ENCODE measurements around the gene LDLRAD3. TPM values are rescaled to one million over a fixed set of nuclear protein-coding genes. Genes with fewer than 3 reads are reported as not detected.
A peak's percentile ranks its signal among the peaks of the same experiment; 100 is the strongest.

LDLRAD3 gene
- total RNA-seq, 1 donor from 2014 or later: 14.9 TPM

DNA sequence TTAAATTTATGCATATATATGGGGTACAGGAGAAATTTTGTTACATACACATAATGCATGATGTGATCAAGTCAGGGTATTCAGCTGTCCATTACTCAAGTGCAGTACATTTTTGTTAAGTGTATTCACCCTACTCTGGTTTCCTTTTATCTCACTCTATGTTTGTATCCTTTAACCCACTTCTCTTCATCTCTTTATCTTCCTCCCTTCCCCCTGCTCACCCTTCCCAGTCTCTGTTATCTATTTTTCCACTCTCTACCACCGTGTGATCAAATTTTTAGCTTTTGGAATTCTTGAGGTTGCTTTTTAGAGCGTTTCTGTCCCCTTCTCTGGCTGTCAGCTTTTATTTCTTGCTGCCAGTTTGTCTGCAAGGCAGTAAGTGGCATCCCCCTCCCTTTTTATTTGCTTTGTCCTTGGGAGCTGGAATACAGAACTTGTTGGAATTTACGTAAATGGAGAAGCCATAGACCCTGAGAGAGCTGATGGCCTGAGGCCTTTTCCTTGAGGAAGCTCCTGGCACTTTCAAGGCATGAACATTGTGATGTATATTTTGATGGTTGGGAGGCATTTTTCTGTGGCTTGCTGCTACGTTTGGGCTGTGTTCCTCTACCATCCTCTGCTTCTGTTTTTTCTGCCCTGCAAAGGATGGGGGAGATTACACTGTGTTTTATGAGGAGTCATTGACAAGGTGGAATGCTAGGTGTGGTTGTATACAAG, 148.6 kb downstream of the LDLRAD3 start:
- no peaks in the 10 kb centered on the region for H3K79me2 ChIP-seq (ENCODE audit: insufficient read depth, low read length)
- no peak overlapping the region for H2AFZ ChIP-seq (ENCODE audit: low read depth, low read length)
- no peaks in the 10 kb centered on the region for H3K27me3 Mint-ChIP-seq (ENCODE audit: low read depth, unreplicated experiment)
- TF ChIP-seq EZH2 (IDR thresholded peaks at IDR 0.05; ENCODE audit: insufficient read depth, low read length): no peak
- TF ChIP-seq, protein P1, sequence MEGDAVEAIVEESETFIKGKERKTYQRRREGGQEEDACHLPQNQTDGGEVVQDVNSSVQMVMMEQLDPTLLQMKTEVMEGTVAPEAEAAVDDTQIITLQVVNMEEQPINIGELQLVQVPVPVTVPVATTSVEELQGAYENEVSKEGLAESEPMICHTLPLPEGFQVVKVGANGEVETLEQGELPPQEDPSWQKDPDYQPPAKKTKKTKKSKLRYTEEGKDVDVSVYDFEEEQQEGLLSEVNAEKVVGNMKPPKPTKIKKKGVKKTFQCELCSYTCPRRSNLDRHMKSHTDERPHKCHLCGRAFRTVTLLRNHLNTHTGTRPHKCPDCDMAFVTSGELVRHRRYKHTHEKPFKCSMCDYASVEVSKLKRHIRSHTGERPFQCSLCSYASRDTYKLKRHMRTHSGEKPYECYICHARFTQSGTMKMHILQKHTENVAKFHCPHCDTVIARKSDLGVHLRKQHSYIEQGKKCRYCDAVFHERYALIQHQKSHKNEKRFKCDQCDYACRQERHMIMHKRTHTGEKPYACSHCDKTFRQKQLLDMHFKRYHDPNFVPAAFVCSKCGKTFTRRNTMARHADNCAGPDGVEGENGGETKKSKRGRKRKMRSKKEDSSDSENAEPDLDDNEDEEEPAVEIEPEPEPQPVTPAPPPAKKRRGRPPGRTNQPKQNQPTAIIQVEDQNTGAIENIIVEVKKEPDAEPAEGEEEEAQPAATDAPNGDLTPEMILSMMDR (IDR thresholded peaks at IDR 0.05; ENCODE audit: insufficient read depth, low read depth, low read length): no peak
- no peak overlapping the region for H3K4me3 ChIP-seq (ENCODE audit: insufficient read depth, low read depth, low read length)
- H3K9me3 ChIP-seq (ENCODE audit: insufficient read depth, low read depth, low read length): peaks cover 5% of the 10 kb centered on the region
- FAIRE-seq: no peak
- peak overlapping the region; percentile 75 for H3K4me3 Mint-ChIP-seq (ENCODE audit: unreplicated experiment)
- peaks cover 15% of the 10 kb centered on the region for H3K36me3 Mint-ChIP-seq (ENCODE audit: low read depth, unreplicated experiment)
- H3K4me1 ChIP-seq (ENCODE audit: insufficient read depth, low read length): peaks cover 26% of the 10 kb centered on the region
- no peaks in the 10 kb centered on the region for H3K27me3 ChIP-seq (ENCODE audit: insufficient read depth, low read length)
- peak overlapping the region; percentile 94 for H3K27ac Mint-ChIP-seq (ENCODE audit: unreplicated experiment)
- peaks cover 56% of the 10 kb centered on the region for H3K4me1 Mint-ChIP-seq (ENCODE audit: low read depth, unreplicated experiment)
- no peak overlapping the region for H3K9ac ChIP-seq (ENCODE audit: low read length)
- no peak overlapping the region for H3K27ac ChIP-seq (ENCODE audit: low read depth, low read length)
- peaks cover 35% of the 10 kb centered on the region for H4K20me1 ChIP-seq (ENCODE audit: insufficient read depth, low read length)
- DNase-seq (ENCODE audit: low read depth): no peak
- H3K4me2 ChIP-seq (ENCODE audit: low read length): peak overlapping the region; percentile 13
- peaks cover 6% of the 10 kb centered on the region for H3K9me3 Mint-ChIP-seq (ENCODE audit: unreplicated experiment)
- no peaks in the 10 kb centered on the region for H3K36me3 ChIP-seq (ENCODE audit: insufficient read depth, low read length)

DNA sequence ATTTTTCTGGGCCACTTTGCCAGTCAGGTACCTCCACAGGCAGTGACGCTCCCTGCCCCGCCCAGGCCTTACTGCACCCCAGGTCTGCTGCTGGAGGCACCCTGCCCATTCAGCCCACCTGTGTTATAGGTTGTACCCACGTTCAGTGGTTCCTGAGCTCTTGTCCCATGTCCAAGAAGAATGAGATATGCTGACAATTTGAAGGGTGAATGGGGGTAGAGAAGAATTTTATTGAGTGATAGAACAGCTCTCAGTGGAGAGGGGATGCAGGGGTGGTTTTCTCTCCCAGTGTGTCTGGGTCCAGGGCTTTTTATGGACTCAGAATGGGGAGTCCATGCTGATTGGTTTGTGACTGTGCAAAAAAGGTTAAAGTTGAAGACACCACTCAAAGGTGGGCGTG, 149.7 kb downstream of the LDLRAD3 start:
- H3K4me1 Mint-ChIP-seq (ENCODE audit: low read depth, unreplicated experiment): peaks cover 59% of the 10 kb centered on the region
- H3K4me3 ChIP-seq (ENCODE audit: insufficient read depth, low read depth, low read length): no peak overlapping the region

More for the DNA sequence above, 149.7 kb downstream of the LDLRAD3 start:
- H3K9ac ChIP-seq (ENCODE audit: low read length): no peak overlapping the region
- no peak overlapping the region for H3K4me2 ChIP-seq (ENCODE audit: low read length)
- no peaks in the 10 kb centered on the region for H3K27me3 ChIP-seq (ENCODE audit: insufficient read depth, low read length)
- DNase-seq (ENCODE audit: low read depth) (no peak), FAIRE-seq (no peak)
- H3K4me1 ChIP-seq (ENCODE audit: insufficient read depth, low read length): peaks cover 27% of the 10 kb centered on the region
- Mint-ChIP-seq H3K4me3 (ENCODE audit: unreplicated experiment) (no peak overlapping the region), H3K9me3 (ENCODE audit: unreplicated experiment) (peaks cover 6% of the 10 kb centered on the region), H3K27ac (ENCODE audit: unreplicated experiment) (peak overlapping the region; percentile 62), H3K36me3 (ENCODE audit: low read depth, unreplicated experiment) (peaks cover 13% of the 10 kb centered on the region), H3K27me3 (ENCODE audit: low read depth, unreplicated experiment) (no peaks in the 10 kb centered on the region)
- no peaks in the 10 kb centered on the region for H3K79me2 ChIP-seq (ENCODE audit: insufficient read depth, low read length)
- H4K20me1 ChIP-seq (ENCODE audit: insufficient read depth, low read length): peaks cover 36% of the 10 kb centered on the region
- no peak overlapping the region for H2AFZ ChIP-seq (ENCODE audit: low read depth, low read length)
- H3K27ac ChIP-seq (ENCODE audit: low read depth, low read length): no peak overlapping the region
- H3K9me3 ChIP-seq (ENCODE audit: insufficient read depth, low read depth, low read length): peaks cover 5% of the 10 kb centered on the region
- no peaks in the 10 kb centered on the region for H3K36me3 ChIP-seq (ENCODE audit: insufficient read depth, low read length)
- TF ChIP-seq, protein P1 (IDR thresholded peaks at IDR 0.05; ENCODE audit: insufficient read depth, low read depth, low read length): no peak
- no peak for TF ChIP-seq EZH2 (IDR thresholded peaks at IDR 0.05; ENCODE audit: insufficient read depth, low read length)
